ENCODE data around the gene DNM2. TPM values are rescaled to one million over a fixed set of nuclear protein-coding genes. Genes with fewer than 3 reads are reported as not detected.

Gene DNM2
- total and polyA plus RNA-seq, 9 of the 15 experiments (the other 6 are each of a cell fraction or from before 2014, with no cell fraction given), result 2.2 to 161 (median 72.6) TPM

- FAIRE-seq (peak; percentile 61), ATAC-seq (peak; percentile 18; the same call in 2 of the 3 replicates), DNase-seq (ENCODE audit: extremely low read depth in 1 of 4, low spot score in 3 of 4) (peak in 1 of 4 experiments; percentile 53)
- peaks cover 4% of the 10 kb centered on the region; the same call in 1 of the 3 replicates for H3K36me3 ChIP-seq (ENCODE audit: control insufficient read depth, insufficient read depth, low read length)
- peaks cover 94% of the 10 kb centered on the region for H3K79me2 ChIP-seq (ENCODE audit: control insufficient read depth, insufficient read depth, low read length)
- peak overlapping the region; percentile 59; the same call in 1 of the 3 replicates for H3K27ac ChIP-seq (ENCODE audit: extremely low read depth, low read depth, low read length)
- H2AFZ ChIP-seq (ENCODE audit: low read depth, low read length), result no peak overlapping the region
- ChIA-PET CTCF (ENCODE audit: low intra/inter-chr PET ratio) (no interaction called here), POLR2A (interaction anchor here (0.8 to 1.4 kb wide), 4 partner anchors 8 to 100 kb away, joined by 4 to 7 read pairs (median 5); partner anchors contain the start of gene TMED1)
- in situ Hi-C loops (cut with MboI), result no loop called here
- peak overlapping the region; percentile 29; the same call in 1 of the 2 replicates for H3K4me2 ChIP-seq (ENCODE audit: insufficient read depth, low read length)
- BruUV-seq (replicated peaks), result no TSS peak
- no peaks in the 10 kb centered on the region for H3K9me3 ChIP-seq (replicated peaks; ENCODE audit: control insufficient read depth, insufficient read depth, low read depth, low read length)
- peaks cover 20% of the 10 kb centered on the region; the same call in 1 of the 2 replicates for H4K20me1 ChIP-seq (replicated peaks; ENCODE audit: control insufficient read depth, insufficient read depth, low read length)
- H3K9ac ChIP-seq (ENCODE audit: insufficient read depth in 1 of 2, low read depth in 2 of 2, low read length in 2 of 2), result no peak overlapping the region
- WGBS (ENCODE audit: insufficient coverage, low coverage, missing lambda C conversion rate), result 13% methylated on average over 4 of the region's 5 CpGs
- no peak overlapping the region for H3K4me3 ChIP-seq
- no peaks in the 10 kb centered on the region for H3K9me1 ChIP-seq (ENCODE audit: control insufficient read depth, insufficient read depth, low read length)
- intact Hi-C loops (cut with micrococcal nuclease), result loop anchor here (2.0 kb wide), 1 partner anchor 17 kb away; the partner anchor contains the start of gene DNM2
- H3K4me1 ChIP-seq (replicated peaks in 1 of 2; ENCODE audit: control insufficient read depth in 2 of 2, insufficient read depth in 2 of 2, low read length in 2 of 2), result peaks cover 47 to 50% of the 10 kb centered on the region in 2 experiments
- H3K27me3 ChIP-seq (ENCODE audit: control insufficient read depth in 2 of 2, insufficient read depth in 2 of 2, low read length in 2 of 2), result no peaks in the 10 kb centered on the region
- peak; percentile 30; the same call in 1 of the 2 replicates for TF ChIP-seq TCF3 (CRISPR knock-in tag; IDR thresholded peaks at IDR 0.05)
- no peak for TF ChIP-seq NONO (IDR thresholded peaks at IDR 0.05; ENCODE audit: low read depth in 2 of 2, low read length in 1 of 2)
- no peak for TF ChIP-seq CHD1 (IDR thresholded peaks at IDR 0.05; ENCODE audit: low read length)
- TF ChIP-seq SIX5 (IDR thresholded peaks at IDR 0.05; ENCODE audit: borderline replicate concordance in 1 of 2, insufficient read depth in 1 of 2, low read depth in 1 of 2, low read length in 2 of 2), result no peak
- TF ChIP-seq ETV5 (CRISPR knock-in tag; IDR thresholded peaks at IDR 0.05; ENCODE audit: low read depth), result no peak
- no peak for TF ChIP-seq JUND (IDR thresholded peaks at IDR 0.05; ENCODE audit: borderline replicate concordance, low read depth, low read length)
- peak; percentile 16; the same call in 1 of the 3 replicates for TF ChIP-seq JUND (tag; IDR thresholded peaks at IDR 0.05; ENCODE audit: borderline replicate concordance, low read depth, low read length)
- TF ChIP-seq RCOR1 (IDR thresholded peaks at IDR 0.05; ENCODE audit: borderline replicate concordance in 1 of 2, low read depth in 2 of 2, low read length in 2 of 2), result 0 out of 4 replicates have a peak, but pooled peaks of 1 of the 2 experiments have one; percentile 18
- TF ChIP-seq SOX6 (IDR thresholded peaks at IDR 0.05), result 0 out of 2 replicates have a peak, but pooled peaks have one; percentile 35
- TF ChIP-seq ZNF695 (CRISPR knock-in tag; IDR thresholded peaks at IDR 0.05), result no peak
- peak; percentile 71 for TF ChIP-seq L3MBTL2 (IDR thresholded peaks at IDR 0.05)
- no peak for TF ChIP-seq E2F4 (CRISPR knock-in tag; IDR thresholded peaks at IDR 0.05; ENCODE audit: low read depth)
- TF ChIP-seq HEY1 (CRISPR knock-in tag; IDR thresholded peaks at IDR 0.05; ENCODE audit: borderline replicate concordance), result no peak
- TF ChIP-seq EP300 (IDR thresholded peaks at IDR 0.05; ENCODE audit: low read length), result peak; percentile 35; the same call in 1 of the 2 replicates
- no peak for TF ChIP-seq STAG1 (CRISPR knock-in tag; IDR thresholded peaks at IDR 0.05; ENCODE audit: borderline replicate concordance)
- TF ChIP-seq FOXA3 (CRISPR knock-in tag; conservative IDR thresholded peaks at IDR 0.05 in 1 of 2, IDR thresholded peaks at IDR 0.05 in 1 of 2), result no peak
- peak; percentile 63; the same call in 1 of the 2 replicates for TF ChIP-seq CTBP1 (IDR thresholded peaks at IDR 0.05; ENCODE audit: borderline replicate concordance)
- peak; percentile 33 for TF ChIP-seq ARID1B (IDR thresholded peaks at IDR 0.05)
- TF ChIP-seq ATF1 (CRISPR knock-in tag; IDR thresholded peaks at IDR 0.05), result no peak
- TF ChIP-seq ATF1 (tag; IDR thresholded peaks at IDR 0.05), result 0 out of 2 replicates have a peak, but pooled peaks have one; percentile 9
- peak; percentile 42; the same call in 1 of the 2 replicates for TF ChIP-seq MECOM (CRISPR knock-in tag; IDR thresholded peaks at IDR 0.05)
- TF ChIP-seq MBD2 (IDR thresholded peaks at IDR 0.05; ENCODE audit: borderline replicate concordance, low read depth), result no peak
- no peak for TF ChIP-seq ID3 (CRISPR knock-in tag; IDR thresholded peaks at IDR 0.05)
- peak; percentile 33; the same call in 1 of the 2 replicates for TF ChIP-seq ID3 (tag; IDR thresholded peaks at IDR 0.05)
Observed at GRCh38 chr19:10735741-10736140, 17.9 kb downstream of the DNM2 start.
